ENCODE measurements around the gene ARFGEF3. TPM values are rescaled to one million over a fixed set of nuclear protein-coding genes. Genes with fewer than 3 reads are reported as not detected.

Gene ARFGEF3
- total RNA-seq, 1 donor = under 0.01 TPM

DNA sequence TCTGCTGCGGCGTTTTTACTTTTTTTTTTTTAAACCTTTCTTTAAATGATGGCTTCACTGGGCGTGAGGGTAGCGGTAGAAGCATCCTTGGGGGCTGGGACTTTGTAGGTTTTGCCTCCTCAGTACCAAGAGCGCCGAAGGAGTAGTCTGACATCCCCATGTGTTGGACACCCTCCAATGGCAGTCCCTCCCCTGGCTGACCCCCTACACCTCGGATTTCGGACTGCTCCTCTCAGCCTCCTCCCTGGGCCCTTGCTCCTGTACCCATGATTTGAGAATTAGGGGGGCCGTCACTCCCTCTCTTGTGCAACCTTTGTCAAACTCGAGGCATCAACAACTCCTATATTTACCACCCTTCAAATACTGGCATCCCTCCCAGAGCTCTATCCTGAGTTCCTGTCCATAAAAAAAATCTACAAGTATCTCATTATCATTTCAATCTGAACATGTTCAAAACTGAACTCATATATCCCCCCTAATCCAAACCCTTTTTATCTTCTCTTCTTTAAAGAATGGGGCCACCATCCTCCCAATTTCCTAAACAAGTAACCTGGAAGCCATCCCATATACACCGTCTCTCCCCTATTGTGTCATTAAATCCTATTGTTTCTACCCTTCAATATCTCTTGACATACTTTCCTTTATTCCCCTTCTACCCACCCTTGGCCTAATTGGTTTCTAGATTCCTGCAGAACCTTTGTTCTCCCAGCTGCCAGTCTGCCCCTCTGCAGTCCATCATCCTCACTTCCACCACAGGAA lies 1.2 kb upstream of the ARFGEF3 start:
- DNase-seq (ENCODE audit: low read depth in 2 of 3, low spot score in 2 of 3) = no peak

DNA sequence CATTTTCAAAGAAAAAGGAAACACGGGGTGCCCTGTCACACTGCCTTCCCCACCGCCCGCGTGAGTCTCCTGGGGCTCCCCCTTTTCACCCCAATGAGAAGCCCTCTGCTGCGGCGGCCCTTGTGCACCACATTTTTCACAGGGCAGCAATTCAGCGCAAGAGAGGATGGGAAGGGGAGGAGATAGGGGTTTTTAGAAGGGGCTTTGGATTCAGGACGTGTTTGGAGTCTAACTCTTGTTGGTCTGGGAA lies 726 bp upstream of the ARFGEF3 start:
- peak in 2 of 3 donors; percentile 18 to 20 for DNase-seq (ENCODE audit: low read depth in 2 of 3, low spot score in 2 of 3)

DNA sequence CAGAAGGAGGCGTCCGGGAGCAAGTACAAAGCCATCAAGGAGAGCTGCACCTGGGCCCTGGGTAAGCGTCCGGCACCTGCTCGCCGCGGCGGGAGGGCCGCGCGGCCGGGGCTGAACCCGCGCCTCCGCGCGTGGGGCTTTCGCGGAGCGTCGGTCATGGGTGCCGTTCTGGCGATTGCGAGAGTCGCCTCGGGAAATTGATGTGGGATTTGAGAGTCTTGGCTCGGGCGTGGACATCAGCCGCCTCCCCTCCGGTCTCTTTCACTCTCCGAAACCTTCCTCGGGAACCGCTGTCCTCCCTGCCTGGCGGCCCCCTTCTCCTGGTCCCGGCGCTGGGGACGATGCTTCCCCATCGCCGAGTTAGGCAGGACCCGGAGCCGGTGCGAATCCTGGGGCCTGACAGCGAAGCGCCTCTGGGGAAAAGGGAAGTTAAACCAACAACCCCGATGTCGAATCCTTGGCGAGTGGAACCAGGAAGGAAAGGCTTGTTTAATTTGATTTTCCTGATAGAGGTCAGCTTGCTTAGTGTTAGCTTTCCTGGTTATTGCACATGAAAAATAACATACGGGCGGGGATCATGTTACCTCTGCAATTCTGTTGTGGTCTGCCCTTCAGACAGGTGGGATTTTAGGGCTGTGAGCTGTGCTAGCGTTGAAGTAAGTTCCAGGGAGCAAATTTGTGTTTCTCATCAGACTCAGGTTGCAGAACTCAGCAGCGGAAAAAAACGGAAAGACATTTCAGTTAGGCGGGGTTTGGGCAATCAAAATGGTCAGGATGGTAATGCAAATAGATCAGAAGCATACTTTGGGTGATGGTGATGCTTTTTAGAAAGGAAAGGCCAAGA lies 594 bp downstream of the ARFGEF3 start:
- peak in 1 of 3 donors; percentile 10 for DNase-seq (ENCODE audit: low read depth in 2 of 3, low spot score in 2 of 3)

DNA sequence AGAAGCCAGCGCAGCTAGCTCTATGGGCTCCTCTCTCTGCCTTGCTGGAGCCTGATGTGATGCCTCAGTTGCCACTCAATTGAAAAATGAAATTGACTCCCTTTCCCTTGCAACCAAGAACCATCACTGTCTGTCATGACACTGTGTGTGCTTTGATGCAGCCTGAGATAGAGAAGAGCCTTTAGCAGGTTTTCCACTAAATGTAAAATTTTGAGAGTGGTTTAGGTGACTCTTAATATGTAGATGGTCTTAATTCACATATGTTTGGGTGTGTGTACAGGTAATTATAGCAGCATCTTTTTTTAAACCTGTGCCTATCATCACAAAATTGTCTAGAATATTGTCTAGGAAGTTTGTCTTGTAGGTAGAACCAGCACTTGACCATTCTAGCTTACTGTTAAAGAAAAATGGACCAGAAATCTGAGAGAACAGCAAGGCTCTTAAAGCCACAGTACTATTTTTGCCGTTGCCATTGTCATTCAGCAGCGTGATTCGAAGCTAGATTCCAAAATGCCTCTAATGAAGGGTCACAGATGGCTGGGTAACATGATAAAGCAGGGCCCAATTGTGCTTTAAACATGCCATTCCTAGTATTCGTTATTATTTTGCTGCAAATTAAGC lies 1.3 kb downstream of the ARFGEF3 start:
- no peak for DNase-seq (ENCODE audit: low read depth in 2 of 3, low spot score in 2 of 3)

DNA sequence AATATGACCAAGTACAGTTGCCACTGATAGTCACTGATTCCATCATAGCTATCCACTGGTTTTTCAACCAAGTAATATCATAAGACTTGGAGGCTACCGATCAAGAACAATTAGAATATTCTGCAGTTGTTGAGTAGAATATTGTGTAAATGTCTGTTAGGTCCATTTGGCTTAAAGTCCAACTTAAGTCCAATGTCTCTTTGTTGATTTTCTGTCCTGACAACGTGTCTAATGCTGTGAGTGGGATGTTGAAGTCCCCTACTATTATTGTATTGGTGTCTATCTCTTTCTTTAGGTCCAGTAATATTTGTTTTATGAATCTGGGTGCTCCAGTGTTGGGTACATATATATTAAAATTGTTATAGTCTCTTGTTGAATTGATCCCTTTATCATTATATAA lies 13.9 kb downstream of the ARFGEF3 start:
- DNase-seq (ENCODE audit: low read depth in 2 of 3, low spot score in 2 of 3) = no peak

DNA sequence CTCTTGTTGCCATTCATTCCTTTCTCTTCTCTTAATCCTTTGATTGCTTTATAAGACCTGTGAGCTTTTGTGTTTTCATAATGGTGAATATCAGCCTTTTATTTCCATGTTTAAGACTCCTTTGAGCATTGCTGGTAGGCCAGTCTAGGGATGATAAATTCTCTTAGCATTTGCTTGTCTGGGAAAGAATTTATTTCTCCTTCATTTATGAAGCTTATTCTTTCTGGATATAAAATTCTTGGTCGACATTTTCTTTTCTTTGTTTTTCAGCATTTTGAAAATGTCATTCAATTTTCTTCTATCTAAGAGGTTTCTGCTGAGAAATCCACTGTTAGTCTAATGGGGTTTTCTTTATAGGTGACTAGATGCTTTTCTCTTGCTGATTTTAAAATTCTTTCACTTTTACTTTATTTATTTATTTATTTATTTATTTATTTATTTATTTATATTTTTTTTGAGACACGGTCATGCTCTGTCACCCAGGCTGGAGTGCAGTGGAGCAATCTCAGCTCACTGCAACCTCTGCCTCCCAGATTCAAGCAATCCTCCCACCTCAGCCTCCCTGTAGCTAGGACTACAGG lies 15.0 kb downstream of the ARFGEF3 start:
- DNase-seq (ENCODE audit: low read depth in 2 of 3, low spot score in 2 of 3) = no peak

DNA sequence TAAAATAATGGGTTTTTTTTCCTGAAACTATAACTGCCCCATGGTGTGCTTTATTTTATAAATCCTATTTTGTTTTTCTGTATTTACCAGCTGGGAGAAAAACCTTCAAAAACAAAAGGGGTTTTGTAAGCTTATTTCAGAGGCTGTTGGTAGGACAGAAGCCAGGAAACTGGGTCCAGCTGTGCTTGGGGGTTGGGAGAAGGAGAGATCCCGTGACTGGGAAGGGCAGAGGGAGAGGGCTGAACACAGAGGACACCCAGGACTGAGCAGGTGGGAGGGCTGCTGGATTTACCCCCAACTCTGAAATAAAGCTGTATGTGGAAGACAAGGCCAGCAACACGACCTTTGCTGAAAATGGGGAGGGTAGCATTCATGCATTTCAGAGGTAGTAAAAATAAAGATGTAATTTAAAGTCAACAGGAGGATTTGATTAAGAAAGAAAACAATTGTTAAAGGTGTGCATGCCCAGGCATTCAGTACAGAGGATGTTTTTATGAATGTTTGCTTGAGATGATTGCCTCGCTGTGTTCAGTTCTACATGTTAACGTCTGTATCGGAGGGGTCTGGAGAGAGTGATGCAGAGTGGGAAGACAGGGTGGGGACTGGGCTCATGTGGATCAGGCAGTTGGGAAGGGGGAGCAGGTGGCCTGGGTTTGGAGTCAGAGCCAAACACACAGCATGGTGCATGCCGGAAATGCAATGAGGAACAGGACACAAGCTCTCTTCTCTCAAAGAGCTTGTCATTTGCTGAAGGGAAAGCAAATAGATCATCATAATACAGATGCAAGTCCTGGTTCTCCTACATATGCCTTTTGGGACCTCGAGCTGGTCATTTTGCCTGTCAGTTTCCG lies 21.4 kb downstream of the ARFGEF3 start:
- no peak for DNase-seq (ENCODE audit: low read depth in 2 of 3, low spot score in 2 of 3)

DNA sequence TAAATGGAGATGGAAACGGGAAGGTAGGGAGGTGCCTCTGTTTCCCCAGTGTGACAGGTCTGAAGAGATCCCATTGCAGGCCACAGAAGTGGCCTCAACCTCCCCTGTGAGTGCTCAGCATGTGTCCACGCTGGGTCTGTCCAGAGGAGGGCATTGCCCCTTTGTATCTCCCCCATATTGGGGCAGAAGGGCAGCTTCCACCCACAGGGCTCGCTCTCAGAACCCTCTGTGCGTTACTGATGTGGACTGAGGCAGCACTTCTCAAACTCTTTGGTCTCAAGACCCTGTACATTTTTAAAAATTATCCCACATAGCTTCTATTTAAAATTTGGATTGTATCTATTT lies 22.0 kb downstream of the ARFGEF3 start:
- DNase-seq (ENCODE audit: low read depth in 2 of 3, low spot score in 2 of 3) = no peak

DNA sequence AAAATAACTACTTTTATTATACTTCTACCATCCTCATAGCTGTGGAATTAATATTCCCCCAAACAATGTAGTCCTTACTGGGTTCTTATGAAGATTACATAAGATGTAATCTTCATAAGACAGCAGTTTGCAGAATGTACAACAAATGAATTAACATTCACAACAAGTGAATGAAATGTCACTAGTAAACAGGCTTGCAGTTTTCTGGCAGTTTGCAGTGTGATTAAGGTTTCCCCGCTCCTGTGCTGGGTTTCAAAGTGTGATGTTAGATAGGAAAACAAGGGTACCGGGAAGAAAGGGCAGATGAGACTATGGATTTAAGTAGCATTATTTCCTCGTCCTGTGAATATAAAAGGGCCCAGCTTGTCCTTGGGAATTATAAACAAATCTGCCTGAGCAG lies 22.5 kb downstream of the ARFGEF3 start:
- no peak for DNase-seq (ENCODE audit: low read depth in 2 of 3, low spot score in 2 of 3)

DNA sequence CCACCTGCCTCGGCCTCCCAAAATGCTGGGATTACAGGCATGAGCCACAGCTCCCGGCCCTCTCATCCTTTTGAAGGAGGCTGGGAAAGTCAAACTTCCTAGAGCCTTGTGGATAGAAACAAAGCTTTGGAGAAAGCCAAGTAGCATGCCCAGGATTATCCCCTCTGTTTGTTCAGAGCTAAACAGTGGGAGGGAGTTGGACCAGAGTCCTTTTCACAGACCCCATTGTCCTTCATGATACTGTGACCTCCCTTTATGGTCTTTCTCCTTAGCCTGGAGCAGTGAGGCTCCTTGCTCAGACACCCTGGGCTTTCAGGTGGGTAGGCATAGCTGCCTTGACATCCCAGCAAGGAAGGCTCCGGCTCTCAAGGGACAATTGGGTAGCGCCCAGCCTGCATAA lies 25.4 kb downstream of the ARFGEF3 start:
- DNase-seq (ENCODE audit: low read depth in 2 of 3, low spot score in 2 of 3) = no peak

DNA sequence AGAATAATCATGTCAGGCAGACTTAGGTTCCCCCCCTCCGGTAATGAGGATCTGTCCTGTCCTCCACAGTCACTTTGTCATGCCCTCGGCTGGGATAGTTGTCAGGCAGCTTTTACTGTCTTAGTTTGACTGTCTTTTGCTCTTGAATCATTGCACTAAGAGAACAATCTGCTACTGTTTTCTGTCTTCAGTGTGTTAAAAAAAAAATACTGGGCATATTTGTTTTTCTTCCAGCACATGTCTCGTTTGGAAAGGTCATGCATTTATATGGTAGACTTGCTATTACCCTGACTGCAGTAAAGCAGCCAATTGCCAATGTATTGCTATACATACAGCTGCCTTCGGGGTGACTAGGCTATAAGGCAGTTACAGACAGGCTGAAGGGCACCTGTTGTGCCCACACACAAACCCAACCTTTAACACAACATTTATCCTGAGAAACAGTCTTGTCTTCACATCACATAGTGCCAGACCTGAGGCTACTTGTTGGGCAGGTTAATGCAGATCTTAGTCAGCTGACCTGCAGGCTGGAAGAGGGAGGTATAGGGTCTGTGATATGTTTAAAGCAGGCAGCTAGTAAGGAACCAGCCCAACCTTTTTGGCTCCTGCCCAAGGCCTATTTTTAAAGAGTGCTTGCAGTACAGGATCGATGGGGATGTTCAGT lies 26.7 kb downstream of the ARFGEF3 start:
- DNase-seq (ENCODE audit: low read depth in 2 of 3, low spot score in 2 of 3) = no peak

DNA sequence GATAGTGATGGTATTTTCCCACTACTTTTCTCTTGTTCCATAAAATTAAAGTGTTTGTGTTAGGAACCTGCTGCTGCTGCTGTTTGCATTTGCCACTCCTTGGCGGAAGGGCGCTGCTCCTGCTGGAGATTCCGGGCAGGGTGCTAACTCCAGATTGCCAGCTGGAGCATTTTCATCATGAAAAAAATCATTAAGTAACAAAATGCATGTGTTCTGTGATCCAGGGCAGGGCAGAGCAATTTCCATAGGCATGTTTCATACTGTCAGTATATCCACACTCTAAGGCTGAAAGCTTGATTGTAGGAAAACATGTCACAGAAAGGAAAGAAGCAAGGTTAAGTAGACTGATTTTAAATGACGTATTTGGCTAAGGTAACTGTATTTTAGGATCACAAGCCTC lies 32.5 kb downstream of the ARFGEF3 start:
- DNase-seq (ENCODE audit: low read depth in 2 of 3, low spot score in 2 of 3) = no peak

DNA sequence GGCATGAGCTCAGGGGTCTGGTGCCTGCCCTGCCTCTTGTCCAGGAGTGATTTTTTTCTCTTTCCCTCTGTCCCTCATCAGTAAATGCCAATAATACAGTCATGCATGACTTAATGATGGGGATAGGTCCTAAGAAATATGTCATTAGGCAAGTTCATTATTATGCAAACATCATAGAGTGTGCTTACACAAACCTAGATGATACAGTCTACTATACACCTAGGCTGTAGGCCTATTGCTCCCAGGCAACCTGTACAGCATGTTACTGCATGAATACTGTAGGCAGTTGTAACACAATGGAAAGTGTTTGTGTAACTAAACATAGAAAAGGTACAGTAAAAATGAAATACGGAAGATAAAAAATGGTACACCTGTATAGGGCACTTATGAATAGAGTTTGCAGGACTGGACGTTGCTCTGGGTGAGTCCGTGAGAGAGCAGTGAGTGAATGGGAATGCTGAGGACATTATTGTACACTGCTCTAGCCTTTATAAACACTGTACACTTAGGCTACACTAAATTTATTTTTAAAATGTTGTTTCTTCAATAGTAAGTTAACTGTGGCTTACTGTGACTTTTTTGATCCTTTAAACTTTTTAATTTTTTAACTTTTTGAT lies 34.5 kb downstream of the ARFGEF3 start:
- DNase-seq (ENCODE audit: low read depth in 2 of 3, low spot score in 2 of 3) = no peak

DNA sequence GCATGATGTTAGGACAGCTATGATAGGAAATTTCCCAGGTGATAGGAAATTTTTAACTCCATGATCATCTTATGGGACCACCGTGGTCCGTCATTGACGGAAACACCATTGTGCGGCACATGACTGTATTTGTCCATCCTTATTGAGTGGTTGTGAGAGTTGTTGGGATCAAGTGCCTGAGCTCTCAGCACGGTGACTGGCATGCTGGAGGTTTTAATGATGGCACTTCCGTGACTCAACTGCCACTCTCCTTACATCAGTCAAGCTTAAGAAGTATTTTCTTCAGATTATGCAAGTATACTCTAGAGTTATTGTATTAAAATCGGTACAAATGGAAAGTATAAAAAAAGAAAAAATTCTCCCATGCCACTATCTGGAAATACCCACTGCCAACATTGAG lies 35.8 kb downstream of the ARFGEF3 start:
- no peak for DNase-seq (ENCODE audit: low read depth in 2 of 3, low spot score in 2 of 3)

DNA sequence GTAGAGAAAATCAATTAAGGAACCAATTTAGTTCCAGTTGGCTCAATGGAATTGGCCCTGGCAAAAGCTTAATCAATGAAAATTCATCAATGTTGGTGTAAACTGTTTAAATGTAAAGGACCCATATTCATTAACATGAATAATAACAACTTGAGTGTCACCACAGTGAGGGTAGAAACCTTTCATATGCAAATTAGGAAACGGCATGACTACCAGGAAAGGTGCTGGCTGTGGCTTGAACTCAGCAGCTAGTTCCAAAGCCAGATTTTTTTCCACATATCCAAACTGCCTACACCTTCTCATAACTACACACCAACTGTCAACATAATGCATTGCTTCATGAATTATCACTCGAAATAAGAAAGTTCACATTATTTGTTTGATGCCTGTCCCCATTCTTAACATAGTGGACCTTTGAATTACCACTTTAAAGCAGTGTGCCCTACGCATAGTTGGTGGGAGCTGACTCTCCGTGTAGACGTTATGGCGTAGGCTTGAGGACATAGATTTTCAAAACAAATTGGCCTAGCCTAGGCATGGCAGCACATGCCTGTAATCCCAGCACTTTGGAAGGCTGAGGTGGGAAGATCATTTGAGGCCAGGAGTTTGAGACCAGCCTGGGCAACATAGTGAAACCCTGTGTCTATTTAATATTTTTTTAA lies 36.8 kb downstream of the ARFGEF3 start:
- no peak for DNase-seq (ENCODE audit: low read depth in 2 of 3, low spot score in 2 of 3)

DNA sequence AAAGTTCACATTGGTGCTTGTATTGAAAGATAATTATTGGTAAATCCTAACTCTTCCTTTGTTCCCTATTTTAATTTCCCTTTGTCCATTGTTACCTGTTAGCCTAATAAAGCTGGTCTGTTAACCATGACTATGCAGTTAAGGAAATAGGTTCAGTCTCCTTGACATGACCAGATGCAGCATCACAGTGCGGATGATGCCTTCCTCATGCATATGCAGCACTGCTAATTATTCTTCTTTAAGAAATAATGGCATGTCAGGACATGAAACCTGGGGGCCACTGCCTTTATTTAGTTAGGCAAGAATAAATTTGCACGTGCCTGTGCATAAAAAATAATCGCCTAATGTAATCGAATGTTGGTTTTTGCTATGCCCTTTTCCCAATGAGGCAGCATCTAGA lies 40.1 kb downstream of the ARFGEF3 start:
- DNase-seq (ENCODE audit: low read depth in 2 of 3, low spot score in 2 of 3) = no peak

DNA sequence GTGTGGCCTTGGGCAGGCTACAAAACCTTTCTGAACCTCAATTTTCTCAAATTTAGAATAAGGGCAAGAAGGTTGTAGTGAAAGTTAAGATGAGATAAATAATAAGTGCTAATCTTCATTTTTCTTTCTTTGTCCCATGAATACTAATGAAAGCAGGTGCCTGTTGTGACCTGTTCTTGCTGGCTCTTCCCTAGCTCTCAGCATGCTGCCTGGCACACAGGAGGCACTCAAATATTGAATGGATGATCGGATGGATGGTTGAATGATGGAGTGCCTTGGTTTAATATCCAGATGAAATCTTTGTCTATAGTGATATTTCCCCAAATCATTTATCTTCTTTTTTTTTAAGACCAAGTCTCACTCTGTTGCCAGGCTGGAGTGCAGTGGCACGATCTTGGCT lies 41.6 kb downstream of the ARFGEF3 start:
- no peak for DNase-seq (ENCODE audit: low read depth in 2 of 3, low spot score in 2 of 3)

DNA sequence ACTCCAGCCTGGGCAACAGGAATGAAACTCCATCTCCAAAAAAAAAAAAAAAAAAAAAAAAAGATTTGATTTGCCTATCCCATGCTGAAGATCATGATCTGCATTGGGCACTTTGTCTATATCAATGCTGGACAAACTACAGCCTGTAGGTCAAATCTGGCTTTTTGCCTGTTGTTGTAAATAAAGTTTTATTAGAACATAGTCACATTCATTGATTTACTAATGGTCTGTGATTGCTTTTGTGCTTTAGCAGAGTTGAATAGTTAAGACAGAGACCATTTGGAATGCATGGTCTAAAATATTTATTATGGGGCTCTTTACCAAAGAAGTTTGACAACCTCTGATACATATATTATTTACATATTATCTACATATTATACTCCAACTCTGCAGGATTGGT lies 42.6 kb downstream of the ARFGEF3 start:
- DNase-seq (ENCODE audit: low read depth in 2 of 3, low spot score in 2 of 3) = no peak

DNA sequence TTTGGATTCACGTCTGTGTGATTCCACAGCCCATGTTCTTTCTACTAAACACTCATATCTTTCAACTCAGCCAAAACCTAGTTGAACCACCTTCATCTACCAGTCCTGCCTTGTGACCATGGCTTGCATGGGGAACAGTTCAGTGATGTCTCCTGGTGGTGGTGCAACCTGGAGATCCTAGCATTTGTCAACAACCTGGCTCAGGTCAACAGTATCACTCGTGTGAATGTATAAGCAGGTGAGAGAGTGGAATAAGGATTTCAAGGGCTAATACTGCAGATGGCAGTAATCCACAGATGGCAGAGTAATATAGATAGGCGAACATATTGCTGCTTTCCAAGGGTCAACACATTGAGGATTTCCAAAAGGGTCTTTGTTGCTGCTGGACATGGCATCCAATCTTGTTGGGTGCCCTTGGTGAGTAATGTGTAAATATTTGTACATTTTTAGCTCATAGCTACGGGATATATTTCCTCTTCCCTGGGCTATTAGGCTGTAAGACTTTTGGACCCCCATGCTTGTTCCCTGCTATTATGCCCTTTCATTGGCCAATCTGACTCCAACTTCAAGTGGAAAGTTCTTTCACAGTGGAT lies 43.1 kb downstream of the ARFGEF3 start:
- DNase-seq (ENCODE audit: low read depth in 2 of 3, low spot score in 2 of 3) = no peak

Measured in hematopoietic multipotent progenitor cell (in vitro differentiated cells).